Kasumi-1 (cell line): ENCODE measurements around the gene DDIAS.
"Not testable (repeated sequence)": the region's sequence is repeated elsewhere in the genome, so short reads cannot be mapped to it uniquely, and the experiment has no call there.

Experiments used
- DNase-seq, 2 experiments: peaks; one replicate each; lab custom pipeline; 2025; lab: John Stamatoyannopoulos, UW

Gene DDIAS

DNA sequence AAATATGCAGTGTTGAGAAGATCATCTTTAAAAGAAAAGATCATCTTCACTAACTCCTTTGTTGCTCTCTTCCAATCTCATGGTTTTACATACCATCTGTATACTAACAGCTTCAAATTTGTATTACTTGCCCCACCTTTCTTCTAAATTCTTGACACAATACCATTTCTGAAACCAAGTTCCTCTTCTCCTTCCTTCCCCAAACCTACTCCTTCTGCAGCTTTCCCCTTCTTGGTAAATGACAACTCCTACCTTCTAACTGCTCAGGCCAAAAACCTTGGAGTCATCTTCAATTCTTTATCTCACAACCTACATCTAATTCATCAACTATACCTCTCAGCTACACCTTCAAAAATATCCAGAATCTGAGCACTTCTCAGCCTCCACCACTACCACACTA lies 10.6 kb upstream of the DDIAS start:
- peak; percentile 31 to 38 for DNase-seq

DNA sequence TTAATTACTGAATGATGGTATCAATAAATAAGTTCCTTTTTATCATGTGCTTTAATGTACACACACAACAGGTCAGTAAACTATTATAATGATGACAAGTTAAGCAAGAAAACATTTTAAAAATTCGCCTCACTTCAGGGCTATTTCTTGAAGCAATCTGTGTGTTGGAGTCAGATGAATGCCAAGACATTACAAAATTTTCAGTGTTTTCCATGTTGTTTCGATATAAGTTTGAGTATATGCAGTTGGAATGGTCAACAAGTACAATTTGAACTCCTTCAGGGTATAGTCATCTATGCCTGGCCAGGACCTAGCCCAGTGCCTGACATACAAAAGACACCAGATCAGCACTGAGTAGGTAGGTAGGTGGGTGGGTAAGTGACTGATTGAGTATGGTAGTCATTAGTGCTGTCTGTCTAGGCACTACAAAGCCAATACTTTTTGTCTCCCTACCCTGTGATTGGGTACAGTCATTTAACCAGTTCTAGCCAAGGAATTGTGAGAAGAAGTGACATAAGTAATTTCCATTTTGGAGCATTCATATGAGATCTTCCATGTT lies 8.8 kb upstream of the DDIAS start:
- DNase-seq: no peak

DNA sequence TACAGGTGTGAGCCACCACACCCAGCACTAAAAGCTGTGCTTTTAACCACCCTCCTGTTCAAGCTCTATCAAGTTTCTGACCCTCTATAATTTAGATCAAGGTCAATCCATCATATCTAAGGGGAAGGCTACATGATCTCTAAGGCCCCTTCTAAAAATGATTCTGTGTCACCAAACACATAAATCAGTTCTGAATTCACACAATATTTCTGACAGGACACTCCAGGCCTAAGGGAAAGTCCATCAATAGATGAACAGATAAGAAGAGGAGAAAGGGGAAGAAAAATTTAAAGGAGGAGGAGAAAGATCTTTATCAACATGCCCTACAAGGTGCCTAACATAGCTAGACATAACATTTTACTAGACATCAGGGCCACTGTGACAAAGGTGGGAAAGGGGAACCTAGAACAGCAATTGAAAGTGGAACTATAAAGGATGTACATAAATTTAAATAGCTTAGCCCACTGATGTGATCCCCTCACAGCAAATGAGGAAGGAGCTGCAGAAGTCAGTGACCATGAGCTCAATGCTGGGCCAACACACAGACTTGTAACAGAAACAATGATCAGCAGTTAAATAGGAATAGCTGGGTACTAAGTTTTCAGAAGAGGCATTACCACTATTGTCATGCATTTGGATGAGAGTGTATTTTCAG lies 6.0 kb upstream of the DDIAS start:
- DNase-seq: peak; percentile 28 to 32

DNA sequence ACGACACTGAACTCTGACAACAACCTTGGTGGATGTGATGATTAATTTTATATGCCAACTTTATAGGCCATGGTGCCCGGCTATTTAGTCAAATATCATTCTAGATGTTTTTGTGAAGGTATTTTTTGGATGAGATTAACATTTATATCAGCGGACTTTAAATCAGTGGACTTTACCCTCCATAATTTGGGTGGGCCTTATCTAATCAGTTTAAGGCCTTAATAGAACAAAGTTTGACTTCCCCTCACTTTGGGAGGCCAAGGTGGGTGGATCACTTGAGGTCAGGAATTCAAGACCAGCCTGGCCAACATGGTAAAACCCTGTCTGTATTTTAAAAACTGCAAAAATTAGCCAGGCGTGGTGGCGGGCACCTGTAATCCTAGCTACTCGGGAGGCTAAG lies 5.4 kb upstream of the DDIAS start:
- no peak for DNase-seq

DNA sequence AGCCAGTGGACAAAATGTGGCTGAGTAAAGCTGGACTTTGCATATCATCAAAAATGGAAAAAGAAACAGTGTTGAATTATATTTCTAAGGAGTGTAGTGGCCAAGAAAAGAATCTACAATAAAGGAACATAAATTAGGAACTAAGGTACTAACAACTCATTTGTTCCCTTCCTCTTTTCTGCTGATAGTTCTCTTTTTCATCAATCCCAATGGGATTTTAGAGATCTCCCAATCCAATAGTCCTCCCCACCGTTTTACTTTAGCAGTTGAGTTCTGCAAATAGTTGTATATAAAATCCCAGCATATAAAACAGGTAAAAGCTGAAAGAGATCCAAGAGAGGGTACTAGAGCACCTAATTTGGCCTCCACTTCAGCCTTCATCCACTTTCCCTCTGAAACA lies 3.3 kb upstream of the DDIAS start:
- peak; percentile 36 to 47 for DNase-seq

DNA sequence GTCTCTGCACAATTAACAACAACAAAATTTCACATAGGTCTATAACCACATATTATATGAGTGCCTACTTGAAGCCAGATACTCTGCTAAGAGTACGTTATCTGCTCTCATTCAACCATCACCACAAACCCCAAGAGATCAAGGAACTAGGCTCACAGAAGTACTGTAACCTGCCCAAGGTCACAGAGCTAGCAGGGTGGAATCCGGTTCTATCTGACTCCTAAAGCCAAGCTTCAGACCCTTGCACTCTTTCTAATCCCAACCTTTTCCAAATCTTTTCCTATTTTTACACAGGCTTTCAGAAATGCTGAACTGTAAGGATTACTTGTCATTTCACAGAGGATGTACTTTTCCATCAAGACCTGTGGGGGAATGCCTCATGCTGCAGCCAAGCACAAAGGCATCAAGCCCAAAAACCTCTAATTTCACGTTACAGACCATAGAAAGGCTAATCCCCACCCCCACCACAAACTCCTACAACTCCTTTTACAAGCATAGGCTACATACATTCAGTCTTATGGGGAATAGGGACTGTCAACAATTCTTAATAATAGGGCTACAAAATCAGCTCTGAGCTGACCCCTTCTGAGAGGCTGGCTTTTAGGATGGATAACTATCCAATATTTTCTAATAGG lies 2.2 kb upstream of the DDIAS start:
- peak in 1 of 2 experiments; percentile 17 for DNase-seq

DNA sequence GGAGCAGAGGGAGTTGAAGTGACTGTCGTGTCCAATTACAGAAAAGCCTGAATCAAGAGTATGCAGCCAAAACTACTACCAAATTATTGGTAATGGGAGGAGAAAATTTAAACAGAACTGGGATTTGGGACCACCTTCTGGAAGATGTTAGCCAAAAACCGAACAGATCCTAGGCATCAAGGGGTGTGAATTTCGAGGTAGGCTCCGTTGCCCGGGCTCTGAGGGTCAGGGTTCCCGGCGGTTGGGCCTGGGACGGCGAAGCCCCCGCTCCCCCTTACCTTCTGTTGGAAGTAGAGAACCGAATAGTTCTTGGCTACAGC lies 1.6 kb upstream of the DDIAS start:
- peak in 1 of 2 experiments; percentile 17 for DNase-seq

DNA sequence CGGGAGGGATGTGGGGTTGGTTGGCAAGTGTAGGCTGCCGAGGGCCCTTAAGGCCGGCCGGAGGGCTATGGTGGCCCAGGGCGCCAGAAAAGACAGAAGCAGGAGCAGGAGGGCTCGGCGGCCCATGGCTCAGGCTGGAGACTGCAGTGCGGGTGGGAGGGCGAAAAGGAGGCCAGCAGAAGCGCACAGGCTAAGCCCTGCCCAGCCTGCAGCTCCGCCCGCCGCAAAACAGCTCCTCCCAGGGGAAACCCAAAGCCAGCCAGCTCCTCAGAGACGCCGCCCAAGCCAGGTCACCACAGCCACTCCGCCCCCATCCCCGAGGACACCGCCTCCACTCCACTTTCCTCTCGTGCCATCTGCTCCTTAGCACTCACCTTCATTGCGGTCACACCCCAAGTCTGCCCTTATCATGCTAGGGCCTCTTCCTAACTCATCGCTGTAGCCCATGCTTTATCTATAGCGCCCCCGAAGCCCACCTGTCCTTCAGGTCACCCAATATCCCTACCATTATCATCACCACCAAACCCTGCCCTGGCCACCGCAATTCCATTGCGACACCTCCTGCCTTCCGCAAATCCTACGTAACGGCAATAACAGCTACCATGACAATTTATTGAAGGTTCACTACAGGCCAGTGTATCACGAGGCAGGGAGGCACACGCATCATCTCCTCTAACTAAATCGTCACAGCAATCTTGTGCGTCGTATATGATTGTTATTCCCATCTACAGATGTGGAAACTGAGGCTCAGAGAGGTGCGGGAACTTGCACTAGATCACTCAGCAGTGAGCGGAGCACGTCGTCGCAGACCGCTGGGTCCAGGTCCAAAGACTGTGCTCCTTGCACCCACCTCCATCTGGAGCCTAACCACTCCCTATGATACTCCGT lies 1.0 kb upstream of the DDIAS start, which contains the start of gene PRCP:
TSS of gene PRCP (minus strand) at position 154 of the 888 bp plus-strand sequence. CDS start at position 126, 28 bp downstream.
- peak; percentile 87 to 93 for DNase-seq

DNA sequence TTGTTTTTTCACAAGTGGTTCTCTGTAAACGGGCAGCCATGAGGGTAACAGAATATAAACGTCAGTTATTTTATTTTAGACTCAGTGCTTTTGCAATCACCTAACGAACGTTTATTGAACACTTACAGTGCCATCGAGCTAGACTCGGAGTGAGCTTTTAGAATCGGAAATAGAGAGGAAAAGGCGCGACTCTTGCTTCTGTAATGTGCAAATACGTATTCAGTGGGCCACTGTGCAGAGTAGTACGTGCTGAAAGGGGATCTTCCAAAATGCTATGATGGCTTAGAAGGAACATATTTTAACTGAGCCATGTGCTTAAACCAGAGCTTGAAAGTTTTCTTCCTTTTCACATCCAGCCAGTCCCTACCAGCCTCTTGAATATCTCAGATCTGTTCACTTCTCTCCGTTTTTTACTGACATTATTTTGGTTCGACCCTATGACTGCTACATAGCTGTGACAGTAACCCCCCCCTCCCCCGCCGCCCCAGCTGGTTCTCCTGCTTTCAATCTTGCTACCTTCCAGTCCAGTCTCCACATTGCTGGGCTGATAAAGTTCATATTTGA lies 468 bp downstream of the DDIAS start:
- DNase-seq: peak; percentile 7 to 69

DNA sequence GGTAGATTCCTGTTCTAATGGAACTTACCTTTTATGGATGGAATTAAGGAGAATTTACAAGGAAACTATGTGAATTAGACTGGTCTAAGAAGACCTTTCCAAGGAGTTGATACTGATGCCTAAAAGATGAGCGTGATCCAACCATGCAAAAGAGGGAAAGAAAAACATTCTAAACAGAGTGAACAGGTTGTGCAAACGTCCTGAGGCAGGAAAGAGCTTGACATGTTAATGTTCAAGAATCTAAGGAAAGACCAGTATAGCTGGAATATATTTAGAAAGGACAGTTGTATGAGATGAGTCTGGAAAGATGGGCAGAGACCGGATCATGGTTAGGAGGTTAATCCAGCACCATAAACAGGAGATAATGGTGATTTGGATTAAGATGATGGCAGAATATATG lies 1.3 kb downstream of the DDIAS start:
- DNase-seq: no peak

DNA sequence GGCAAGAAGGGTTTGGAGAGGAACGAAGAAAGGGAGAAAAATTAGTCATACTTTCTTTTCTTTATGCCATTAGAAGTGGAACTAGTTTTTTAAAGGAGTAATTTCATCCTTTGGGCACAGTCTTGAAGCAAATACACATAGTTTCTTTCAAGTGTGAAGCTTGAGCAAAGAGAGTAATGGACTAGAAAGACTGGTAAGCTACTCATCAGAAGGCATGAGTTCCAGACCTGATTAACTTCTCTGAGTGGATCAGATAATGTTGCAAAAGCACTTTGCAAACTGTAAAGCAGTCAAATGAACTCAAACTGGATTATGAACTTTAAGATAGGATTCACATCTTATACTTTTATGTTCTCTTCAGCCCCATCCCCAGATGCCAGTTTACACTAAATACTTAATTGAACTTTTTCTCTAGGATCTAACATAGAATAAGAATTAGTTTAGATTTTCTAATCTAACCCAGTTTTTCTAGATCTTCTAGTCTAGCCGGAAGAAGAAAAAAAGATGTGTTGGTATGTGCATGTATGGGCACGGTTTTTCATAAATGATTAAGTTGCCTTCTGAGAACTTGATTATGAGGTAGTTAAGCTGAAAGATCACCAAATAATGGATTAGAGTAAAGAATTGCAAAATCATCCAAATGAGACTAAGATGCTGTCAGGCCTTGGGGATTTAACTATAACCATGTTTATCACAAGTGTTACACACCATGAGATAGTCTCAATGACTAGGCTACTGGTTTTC lies 2.5 kb downstream of the DDIAS start:
- no peak for DNase-seq

DNA sequence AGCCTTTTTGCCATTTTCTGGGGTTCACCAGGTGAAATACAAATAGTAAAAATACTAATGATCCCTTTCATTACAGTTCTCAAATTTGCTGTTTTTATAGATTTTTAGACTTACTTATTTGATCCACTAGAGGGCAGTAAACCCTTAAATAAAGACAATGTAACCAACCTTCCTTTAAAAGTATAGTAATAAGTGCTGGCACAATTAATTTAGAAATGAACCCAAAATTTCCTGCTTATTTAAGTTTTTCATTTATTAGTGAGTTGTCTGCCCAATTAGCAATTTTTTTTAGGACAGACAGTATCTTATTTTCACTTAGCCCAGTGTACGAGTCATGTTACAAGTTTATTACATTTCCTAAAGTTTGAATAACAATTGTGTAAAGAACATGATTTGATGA lies 4.7 kb downstream of the DDIAS start:
- DNase-seq: peak; percentile 64 to 83

DNA sequence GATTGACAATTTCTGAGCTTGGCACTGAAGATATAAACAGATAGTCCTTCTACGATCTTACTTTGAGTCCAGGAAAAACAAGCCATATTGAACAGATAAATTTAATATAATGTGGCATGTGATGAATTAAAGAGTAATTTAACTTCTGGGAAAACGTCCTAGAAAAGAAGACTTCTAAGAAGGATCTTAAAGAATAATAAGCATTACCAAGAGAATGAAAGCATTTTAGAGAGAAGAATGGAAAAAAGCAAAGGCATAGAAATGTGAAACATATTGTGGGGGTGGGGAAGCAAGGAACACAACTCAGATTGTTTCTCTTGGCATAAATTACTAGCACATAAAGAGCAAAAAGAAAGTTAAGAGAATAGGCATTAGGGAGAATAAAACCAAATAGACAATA lies 5.4 kb downstream of the DDIAS start:
- DNase-seq: no peak

DNA sequence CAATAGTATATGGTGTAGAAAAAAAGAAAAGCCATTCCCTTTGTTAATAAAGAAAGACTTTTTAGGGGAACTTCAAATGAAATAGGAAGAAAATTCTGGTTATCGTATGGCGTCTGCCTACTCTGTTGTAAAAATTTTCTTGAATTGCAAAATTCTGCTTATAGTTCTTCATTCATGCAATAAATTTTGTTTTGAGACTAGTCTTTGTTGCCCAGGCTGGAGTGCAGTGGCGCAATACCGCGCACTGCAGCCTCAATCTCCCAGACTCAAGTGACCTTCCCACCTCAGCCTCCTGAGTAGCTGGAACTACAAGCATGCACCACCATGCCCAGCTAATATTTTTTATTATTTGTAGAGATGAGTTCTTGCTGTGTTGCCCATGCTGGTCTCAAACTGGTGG lies 5.8 kb downstream of the DDIAS start:
- no peak for DNase-seq

DNA sequence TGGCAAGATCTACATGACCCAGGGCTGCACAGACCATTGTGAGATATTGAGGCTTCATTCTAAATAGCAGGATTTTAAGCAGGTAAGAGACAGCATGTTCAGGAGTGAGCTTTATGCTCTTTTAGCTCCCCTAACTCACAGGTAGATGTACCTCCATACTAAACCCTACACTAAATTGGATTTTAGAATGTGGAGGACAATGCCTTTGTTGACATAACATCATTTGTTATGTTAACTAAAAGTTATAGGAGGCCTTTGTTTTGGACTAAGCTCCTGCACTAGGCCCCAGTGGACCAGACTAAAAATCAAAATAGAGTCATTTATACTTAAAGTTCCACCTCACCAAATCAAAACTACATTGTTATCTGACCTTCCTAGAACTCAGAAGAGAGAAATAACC lies 6.8 kb downstream of the DDIAS start:
- no peak for DNase-seq

DNA sequence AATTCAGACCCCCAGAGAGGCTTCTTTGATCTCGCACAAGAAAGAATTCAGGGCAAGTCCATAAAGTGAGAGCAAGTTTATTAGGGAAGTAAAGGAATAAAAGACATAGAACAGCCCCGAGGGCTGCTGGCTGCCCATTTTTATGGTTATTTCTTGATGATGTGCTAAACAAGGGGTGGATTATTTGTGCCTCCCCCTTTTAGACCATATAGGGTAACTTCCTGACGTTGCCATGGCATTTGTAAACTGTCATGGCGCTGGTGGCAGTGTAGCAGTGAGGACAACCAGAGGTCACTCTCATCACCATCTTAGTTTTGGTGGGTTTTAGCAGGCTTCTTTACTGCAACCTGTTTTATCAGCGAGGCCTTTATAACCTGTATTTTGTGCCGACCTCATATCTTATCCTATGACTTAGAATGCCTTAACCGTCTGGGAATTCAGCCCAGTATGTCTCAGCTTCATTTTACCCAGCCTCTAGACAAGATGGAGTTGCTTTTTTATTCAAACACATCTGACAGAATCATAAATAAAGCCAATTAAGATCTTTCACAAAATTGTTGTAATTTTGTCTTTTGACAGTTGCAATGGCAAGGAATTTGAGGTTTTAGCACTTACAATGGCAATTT lies 7.6 kb downstream of the DDIAS start:
- DNase-seq: no peak

DNA sequence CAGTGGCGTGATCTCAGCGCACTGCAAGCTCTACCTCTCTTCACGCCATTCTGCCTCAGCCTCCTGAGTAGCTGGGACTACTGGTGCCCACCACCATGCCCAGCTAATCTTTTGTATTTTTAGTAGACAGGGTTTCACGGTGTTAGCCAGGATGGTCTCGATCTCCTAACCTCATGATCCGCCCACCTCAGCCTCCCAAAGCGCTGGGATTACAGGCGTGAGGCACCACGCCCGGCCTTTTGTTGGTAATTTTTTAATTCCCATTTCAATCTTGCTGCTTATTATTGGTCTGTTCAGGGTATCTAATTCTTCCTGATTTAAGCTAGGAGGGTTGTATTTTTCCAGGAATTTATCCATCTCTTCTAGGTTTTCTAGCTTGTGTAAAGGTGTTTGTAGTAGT lies 18.2 kb downstream of the DDIAS start:
- not testable (repeated sequence) for DNase-seq

DNA sequence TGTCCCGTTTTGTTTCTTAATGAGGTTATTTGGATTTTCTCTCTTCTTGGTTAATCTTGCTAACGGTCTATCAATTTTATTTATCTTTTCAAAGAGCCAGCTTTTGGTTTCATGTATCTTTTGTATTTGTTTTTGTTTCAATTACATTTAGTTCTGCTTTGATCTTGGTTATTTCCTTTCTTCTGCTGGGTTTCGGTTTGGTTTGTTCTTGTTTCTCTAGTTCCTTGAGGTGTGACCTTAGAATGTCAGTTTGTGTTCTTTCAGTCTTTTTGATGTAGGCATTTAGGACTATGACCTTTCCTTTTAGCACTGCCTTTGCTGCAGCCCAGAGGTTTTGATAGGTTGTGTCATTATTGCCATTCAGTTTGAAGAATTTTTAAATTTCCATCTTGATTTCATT lies 18.7 kb downstream of the DDIAS start:
- not testable (repeated sequence) for DNase-seq

DNA sequence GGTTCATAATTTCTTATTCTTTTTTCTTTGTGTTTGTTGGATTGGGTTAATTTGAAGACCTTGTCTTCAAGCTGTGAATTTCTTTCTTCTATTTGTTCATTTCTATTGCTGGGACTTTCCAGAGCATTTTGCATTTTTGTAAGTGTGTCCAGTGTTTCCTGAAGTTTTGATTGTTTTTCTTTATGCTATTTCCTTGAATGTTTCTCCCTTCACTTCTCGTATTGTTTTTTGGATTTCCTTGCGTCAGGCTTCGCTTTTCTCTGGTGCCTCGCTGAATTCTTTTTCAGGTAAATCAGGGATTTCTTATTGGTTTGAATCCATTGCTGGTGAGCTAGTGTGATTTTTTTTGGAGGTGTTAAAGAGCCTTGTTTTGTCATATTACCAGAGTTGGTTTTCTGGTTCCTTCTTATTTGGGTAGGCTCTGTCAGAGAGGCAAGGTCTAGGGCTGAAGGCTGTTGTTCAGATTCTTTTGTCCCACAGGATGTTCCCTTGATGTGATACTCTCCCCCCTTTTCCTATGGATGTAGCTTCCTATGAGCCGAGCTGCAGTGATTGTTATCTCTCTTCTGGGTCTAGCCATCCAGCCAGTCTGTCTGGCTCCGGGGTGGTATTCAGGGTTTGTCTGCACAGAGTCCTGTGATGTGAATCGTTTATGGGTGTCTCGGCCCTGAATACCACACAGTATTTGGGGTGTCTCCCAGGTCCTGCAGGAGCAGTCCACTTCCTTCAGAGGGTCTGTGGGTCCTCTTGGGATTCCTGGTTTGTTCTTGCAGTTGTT lies 21.0 kb downstream of the DDIAS start:
- DNase-seq: not testable (repeated sequence)

DNA sequence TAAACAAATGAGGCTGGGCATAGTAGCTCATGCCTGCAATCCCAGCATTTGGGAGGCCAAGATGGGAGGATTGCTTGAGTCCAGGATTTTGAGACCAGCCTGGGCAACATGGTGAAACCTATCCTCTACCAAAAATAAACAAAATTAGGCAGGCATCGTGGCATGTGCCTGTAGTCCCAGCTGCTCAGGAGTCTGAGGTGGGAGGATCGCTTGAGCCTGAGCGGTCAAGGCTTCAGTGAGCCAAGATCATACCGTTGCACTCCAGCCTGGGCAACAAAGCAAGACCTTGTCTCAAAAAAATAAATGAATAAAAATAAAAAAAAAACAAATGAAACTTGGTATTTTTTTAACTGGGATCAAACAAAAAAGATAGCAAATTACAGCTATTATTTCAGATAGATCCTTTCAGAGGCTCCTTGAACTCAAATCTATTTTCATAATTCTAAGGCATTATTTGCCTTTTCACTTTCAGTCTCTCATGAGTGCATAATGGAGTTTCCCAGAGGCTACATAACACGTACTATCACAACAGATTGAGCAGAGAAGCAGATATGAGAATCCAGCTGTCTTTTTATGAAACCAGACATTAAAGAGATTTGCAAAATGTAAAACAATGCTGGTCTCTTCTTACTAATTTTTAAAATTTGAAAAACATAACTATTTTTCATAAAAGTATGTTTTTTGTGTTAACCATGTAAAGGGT lies 23.1 kb downstream of the DDIAS start:
- DNase-seq: no peak
